Keratinocyte (primary cell): Measurements from ENCODE around the gene DZIP1L. TPM values are rescaled to one million over a fixed set of nuclear protein-coding genes. Genes with fewer than 3 reads are reported as not detected.
A peak's percentile ranks its signal among the peaks of the same experiment; 100 is the strongest.

Experiments
- DNase-seq: peaks from one replicate; pipeline ENCODE4 v3.0.0-alpha.2; 2011; ENCODE audit warnings: low read depth, missing footprints, low spot score
- FAIRE-seq: peaks from 2 replicates; lab custom pipeline; 2011; peaks lifted over from hg19 to GRCh38; lab: Jason Lieb, UNC
- H2AFZ ChIP-seq: 2 replicates; pipeline ENCODE4 v1.6.0; 2012; ENCODE audit warnings: low read length, control low read depth, inconsistent platforms; ENCODE audit not compliant: control insufficient read depth
- H3K27ac ChIP-seq: 2 replicates; pipeline ENCODE4 v1.5.1; 2011; ENCODE audit warnings: low read length; ENCODE audit not compliant: control insufficient read depth, insufficient read depth
- H3K27me3 ChIP-seq: 3 replicates; pipeline ENCODE4 v1.6.0; 2011; ENCODE audit warnings: low read length; ENCODE audit not compliant: control insufficient read depth, insufficient read depth; ENCODE audit errors: extremely low read depth
- H3K36me3 ChIP-seq, 2 experiments: 2 replicates in 1 of 2; 3 replicates in 1 of 2; pipeline ENCODE4 v1.5.1; 2011; ENCODE audit warnings: low read length in 2 of 2, mild to moderate bottlenecking in 1 of 2; ENCODE audit not compliant: control insufficient read depth in 2 of 2, insufficient read depth in 2 of 2; ENCODE audit errors: extremely low read depth in 1 of 2
- H3K4me1 ChIP-seq: 3 replicates; pipeline ENCODE4 v1.5.1; 2011; ENCODE audit warnings: low read length; ENCODE audit not compliant: control insufficient read depth, insufficient read depth; ENCODE audit errors: extremely low read depth
- H3K4me2 ChIP-seq: 3 replicates; pipeline ENCODE4 v1.6.0; 2011; ENCODE audit warnings: low read depth, low read length; ENCODE audit not compliant: control insufficient read depth, insufficient read depth; ENCODE audit errors: extremely low read depth
- H3K4me3 ChIP-seq, 3 experiments: fragments of 200-600 bp in 1 of 3; sonication (generic) in 1 of 3; 2 replicates in 2 of 3; 3 replicates in 1 of 3; pipeline ENCODE4 v1.5.1; 2011 to 2016; ENCODE audit warnings: low read length in 3 of 3, mild to moderate bottlenecking in 3 of 3, control low read depth in 2 of 3, inconsistent platforms in 1 of 3, low read depth in 1 of 3, mixed read lengths in 1 of 3, mixed run types in 1 of 3, moderate library complexity in 1 of 3; ENCODE audit not compliant: control insufficient read depth in 2 of 3, insufficient read depth in 2 of 3; ENCODE audit errors: extremely low read depth in 1 of 3
- H3K79me2 ChIP-seq: 2 replicates; pipeline ENCODE4 v1.6.0; 2012; ENCODE audit warnings: low read length; ENCODE audit not compliant: control insufficient read depth, insufficient read depth
- H3K9ac ChIP-seq: 3 replicates; pipeline ENCODE4 v1.6.0; 2011; ENCODE audit warnings: low read length; ENCODE audit not compliant: control insufficient read depth, insufficient read depth; ENCODE audit errors: extremely low read depth
- H3K9me1 ChIP-seq: 3 replicates; pipeline ENCODE4 v1.6.0; 2011; ENCODE audit warnings: low read length; ENCODE audit not compliant: control insufficient read depth, insufficient read depth; ENCODE audit errors: extremely low read depth
- H3K9me3 ChIP-seq: 2 replicates; pipeline ENCODE4 v1.5.1; 2012; ENCODE audit warnings: low read depth, low read length; ENCODE audit not compliant: control insufficient read depth
- H4K20me1 ChIP-seq: 3 replicates; pipeline ENCODE4 v1.6.0; 2011; ENCODE audit warnings: low read length; ENCODE audit not compliant: control insufficient read depth, insufficient read depth; ENCODE audit errors: extremely low read depth
- EZH2 ChIP-seq: IDR thresholded peaks from one replicate; pipeline ENCODE4 v1.6.1; 2012; ENCODE audit warnings: inconsistent platforms, mild to moderate bottlenecking, low read length, moderate library complexity
- dilution Hi-C: fragments of 300-500 bp; cut with MboI; formaldehyde crosslinking; loops from one replicate; pipeline ENCODE4 v1.7.0; 2020; ENCODE audit warnings: low sequenced_read_pairs; ENCODE audit not compliant: extremely low pct_ligation_motif_present
- polyA plus RNA-seq, 5 experiments: library from polyadenylated mRNA; depleted of rRNA in 3 of 5; stranded (reverse) in 3 of 5; stranded (forward) in 1 of 5; unstranded in 1 of 5; fragments of >200 nt; gene quantifications; 1 replicate in 1 of 5; 2 replicates in 3 of 5; 3 replicates in 1 of 5; pipeline versions ENCODE4 v1.2.1 to v1.2.3, GENCODE V29; 2011 to 2012; ENCODE audit warnings: missing spikeins in 2 of 5, low read depth in 1 of 5, low replicate concordance in 1 of 5
- TF ChIP-seq, protein P1 (sequence below), 3 experiments: IDR thresholded peaks in 1 of 3; conservative IDR thresholded peaks in 1 of 3; optimal IDR thresholded peaks in 1 of 3; 2 replicates in 2 of 3; 3 replicates in 1 of 3; pipeline versions ENCODE3 to v1.5.1; 2011; ENCODE audit warnings: low read length in 3 of 3, mild to moderate bottlenecking in 3 of 3, moderate library complexity in 2 of 3, control low read depth in 1 of 3, inconsistent platforms in 1 of 3; ENCODE audit not compliant: insufficient read depth in 2 of 3; ENCODE audit errors: extremely low read depth in 1 of 3

Gene DZIP1L
- polyA plus RNA-seq, 1 donor (not counting 4 experiments of a cell fraction or from before 2014, with no cell fraction given), result 1.7 TPM

- H3K4me2 ChIP-seq, result peak overlapping the region; percentile 16
- H3K9ac ChIP-seq, result peak overlapping the region; percentile 44
- H3K4me1 ChIP-seq, result peaks cover 29% of the 10 kb centered on the region
- H3K79me2 ChIP-seq, result peaks cover 6% of the 10 kb centered on the region
- TF ChIP-seq, protein P1, sequence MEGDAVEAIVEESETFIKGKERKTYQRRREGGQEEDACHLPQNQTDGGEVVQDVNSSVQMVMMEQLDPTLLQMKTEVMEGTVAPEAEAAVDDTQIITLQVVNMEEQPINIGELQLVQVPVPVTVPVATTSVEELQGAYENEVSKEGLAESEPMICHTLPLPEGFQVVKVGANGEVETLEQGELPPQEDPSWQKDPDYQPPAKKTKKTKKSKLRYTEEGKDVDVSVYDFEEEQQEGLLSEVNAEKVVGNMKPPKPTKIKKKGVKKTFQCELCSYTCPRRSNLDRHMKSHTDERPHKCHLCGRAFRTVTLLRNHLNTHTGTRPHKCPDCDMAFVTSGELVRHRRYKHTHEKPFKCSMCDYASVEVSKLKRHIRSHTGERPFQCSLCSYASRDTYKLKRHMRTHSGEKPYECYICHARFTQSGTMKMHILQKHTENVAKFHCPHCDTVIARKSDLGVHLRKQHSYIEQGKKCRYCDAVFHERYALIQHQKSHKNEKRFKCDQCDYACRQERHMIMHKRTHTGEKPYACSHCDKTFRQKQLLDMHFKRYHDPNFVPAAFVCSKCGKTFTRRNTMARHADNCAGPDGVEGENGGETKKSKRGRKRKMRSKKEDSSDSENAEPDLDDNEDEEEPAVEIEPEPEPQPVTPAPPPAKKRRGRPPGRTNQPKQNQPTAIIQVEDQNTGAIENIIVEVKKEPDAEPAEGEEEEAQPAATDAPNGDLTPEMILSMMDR (optimal IDR thresholded peaks at IDR 0.05 in 1 of 3, IDR thresholded peaks at IDR 0.05 in 1 of 3, conservative IDR thresholded peaks at IDR 0.05 in 1 of 3; ENCODE audit: extremely low read depth in 1 of 3, insufficient read depth in 2 of 3, low read length in 3 of 3), result no peak
- TF ChIP-seq EZH2, result no peak
- FAIRE-seq (peak; percentile 78), DNase-seq (no peak)
- no peaks in the 10 kb centered on the region for H3K36me3 ChIP-seq
- H3K4me3 ChIP-seq, result peak overlapping the region in 1 of 3 experiments; percentile 44
- H3K9me1 ChIP-seq, result no peaks in the 10 kb centered on the region
- H3K9me3 ChIP-seq, result no peaks in the 10 kb centered on the region
- peak overlapping the region; percentile 76 for H2AFZ ChIP-seq
- dilution Hi-C loops, result no loop called here
- H3K27me3 ChIP-seq, result no peaks in the 10 kb centered on the region
- H3K27ac ChIP-seq, result peak overlapping the region; percentile 65
- no peaks in the 10 kb centered on the region for H4K20me1 ChIP-seq
Observed at GRCh38 chr3:138112362-138112761, 3.0 kb downstream of the DZIP1L start.

DNA sequence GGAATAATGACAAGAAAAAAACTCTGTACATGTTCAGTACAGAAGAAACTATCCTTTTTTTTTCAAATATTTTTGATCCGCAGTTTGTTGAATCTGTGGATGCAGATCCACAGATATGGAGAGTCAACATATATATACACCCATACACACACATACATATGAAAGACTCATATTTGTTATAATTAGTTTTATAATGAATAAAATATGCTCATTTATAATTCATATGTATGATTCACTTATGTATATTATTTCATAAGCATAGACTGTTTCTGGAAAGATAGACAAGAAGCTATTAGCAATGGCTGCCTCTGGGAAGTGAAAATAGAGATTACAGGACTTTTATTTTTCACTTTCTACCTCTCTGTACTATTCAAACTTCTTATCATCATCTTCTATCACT, 9.8 kb downstream of the DZIP1L start:
- H3K27ac ChIP-seq, result no peak overlapping the region
- no peaks in the 10 kb centered on the region for H3K27me3 ChIP-seq
- FAIRE-seq (no peak), DNase-seq (no peak)
- H3K9ac ChIP-seq, result no peak overlapping the region
- no peaks in the 10 kb centered on the region for H3K4me1 ChIP-seq
- no peaks in the 10 kb centered on the region for H3K79me2 ChIP-seq
- no peaks in the 10 kb centered on the region for H3K36me3 ChIP-seq
- no peak overlapping the region for H3K4me2 ChIP-seq
- no peak overlapping the region for H3K4me3 ChIP-seq
- no peak overlapping the region for H2AFZ ChIP-seq
- dilution Hi-C loops, result no loop called here
- H3K9me3 ChIP-seq, result no peaks in the 10 kb centered on the region
- no peaks in the 10 kb centered on the region for H4K20me1 ChIP-seq
- TF ChIP-seq, protein P1 (optimal IDR thresholded peaks at IDR 0.05 in 1 of 3, IDR thresholded peaks at IDR 0.05 in 1 of 3, conservative IDR thresholded peaks at IDR 0.05 in 1 of 3; ENCODE audit: extremely low read depth in 1 of 3, insufficient read depth in 2 of 3, low read length in 3 of 3), result no peak
- no peak for TF ChIP-seq EZH2
- no peaks in the 10 kb centered on the region for H3K9me1 ChIP-seq
